ENCODE results near the gene CCNF. TPM values are rescaled to one million over a fixed set of nuclear protein-coding genes. Genes with fewer than 3 reads are reported as not detected.

The CCNF gene
- total RNA-seq, 3 donors from 2014 or later: 6.7 to 7.5 (median 7.4) TPM

DNA sequence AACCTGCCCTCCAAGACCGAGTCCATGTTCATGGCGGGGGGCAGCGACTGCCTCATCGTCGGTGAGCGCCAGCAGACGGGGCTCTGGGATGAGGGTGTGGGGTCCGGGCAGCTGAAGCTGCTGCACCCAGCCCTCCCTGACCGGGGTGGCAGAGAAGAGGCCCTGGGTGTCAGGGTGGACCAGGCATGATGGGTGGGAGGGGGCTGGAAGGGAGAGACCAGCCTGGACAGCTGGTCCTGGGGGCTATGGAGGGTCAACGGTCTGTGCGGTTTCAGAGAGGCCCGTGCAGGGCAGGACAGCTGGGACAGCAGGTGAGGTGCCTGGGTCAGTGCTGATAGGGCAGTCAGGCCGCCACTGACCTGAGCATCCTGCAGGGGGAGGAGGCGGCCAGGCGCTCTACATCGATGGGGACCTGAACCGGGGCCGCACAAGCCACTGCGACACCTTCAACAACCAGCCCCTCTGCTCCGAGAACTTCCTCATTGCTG, 71.2 kb downstream of the CCNF start:
- H3K4me3 Mint-ChIP-seq: no peak overlapping the region
- ATAC-seq: no peak
- no peaks in the 10 kb centered on the region for H3K4me1 Mint-ChIP-seq (ENCODE audit: low read depth)
- H3K9me3 Mint-ChIP-seq: no peaks in the 10 kb centered on the region
- DNase-seq: no peak
- peaks cover 4% of the 10 kb centered on the region for H3K36me3 Mint-ChIP-seq (ENCODE audit: insufficient read depth)
- no peaks in the 10 kb centered on the region for H3K27me3 Mint-ChIP-seq (ENCODE audit: low read depth)

DNA sequence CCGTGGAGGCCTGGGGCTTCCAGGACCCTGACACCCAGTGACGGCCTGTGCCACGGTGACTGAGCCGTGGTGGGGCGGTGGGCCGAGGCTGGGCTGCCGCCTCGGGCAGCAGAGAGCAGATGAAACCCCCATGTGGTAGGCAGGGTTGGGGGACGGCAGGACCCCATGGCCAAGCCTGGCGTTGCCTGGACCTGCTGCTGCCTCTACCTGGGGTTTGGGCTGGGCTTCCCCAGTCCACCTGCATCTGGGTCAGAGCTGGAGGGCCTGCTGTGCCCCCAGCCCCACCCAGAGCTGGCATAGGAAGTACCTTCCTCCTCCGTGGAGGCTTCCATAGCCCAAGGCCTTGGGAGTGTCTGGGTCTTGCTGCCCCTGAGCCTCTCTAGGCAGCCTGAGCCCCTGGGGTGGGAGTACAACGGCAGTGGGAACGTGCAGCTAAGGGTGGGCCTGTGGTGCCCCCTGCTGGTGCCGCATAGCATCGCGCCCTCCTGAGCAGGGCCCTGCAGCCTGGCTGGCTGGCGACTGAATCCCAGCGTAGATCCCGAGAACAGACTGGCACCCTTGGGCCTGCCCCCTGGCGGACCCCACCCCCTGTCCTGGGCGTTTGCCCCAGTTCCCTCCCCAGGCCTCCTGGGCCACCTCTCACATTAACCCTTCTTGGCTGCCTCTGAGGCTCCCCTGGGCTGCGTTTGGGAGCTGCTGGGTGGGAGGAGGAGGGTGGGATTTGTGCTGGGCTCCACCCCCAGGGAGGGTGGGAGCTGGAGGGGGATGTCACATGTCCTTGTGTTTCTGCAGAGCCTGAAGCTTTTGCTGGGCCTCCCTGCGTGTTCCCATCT, 71.9 kb downstream of the CCNF start:
- H3K4me3 Mint-ChIP-seq: no peak overlapping the region
- DNase-seq (peak; percentile 81), ATAC-seq (peak; percentile 98)
- H3K27me3 Mint-ChIP-seq (ENCODE audit: low read depth): no peaks in the 10 kb centered on the region
- H3K9me3 Mint-ChIP-seq: no peaks in the 10 kb centered on the region
- peaks cover 4% of the 10 kb centered on the region for H3K36me3 Mint-ChIP-seq (ENCODE audit: insufficient read depth)
- no peaks in the 10 kb centered on the region for H3K4me1 Mint-ChIP-seq (ENCODE audit: low read depth)

DNA sequence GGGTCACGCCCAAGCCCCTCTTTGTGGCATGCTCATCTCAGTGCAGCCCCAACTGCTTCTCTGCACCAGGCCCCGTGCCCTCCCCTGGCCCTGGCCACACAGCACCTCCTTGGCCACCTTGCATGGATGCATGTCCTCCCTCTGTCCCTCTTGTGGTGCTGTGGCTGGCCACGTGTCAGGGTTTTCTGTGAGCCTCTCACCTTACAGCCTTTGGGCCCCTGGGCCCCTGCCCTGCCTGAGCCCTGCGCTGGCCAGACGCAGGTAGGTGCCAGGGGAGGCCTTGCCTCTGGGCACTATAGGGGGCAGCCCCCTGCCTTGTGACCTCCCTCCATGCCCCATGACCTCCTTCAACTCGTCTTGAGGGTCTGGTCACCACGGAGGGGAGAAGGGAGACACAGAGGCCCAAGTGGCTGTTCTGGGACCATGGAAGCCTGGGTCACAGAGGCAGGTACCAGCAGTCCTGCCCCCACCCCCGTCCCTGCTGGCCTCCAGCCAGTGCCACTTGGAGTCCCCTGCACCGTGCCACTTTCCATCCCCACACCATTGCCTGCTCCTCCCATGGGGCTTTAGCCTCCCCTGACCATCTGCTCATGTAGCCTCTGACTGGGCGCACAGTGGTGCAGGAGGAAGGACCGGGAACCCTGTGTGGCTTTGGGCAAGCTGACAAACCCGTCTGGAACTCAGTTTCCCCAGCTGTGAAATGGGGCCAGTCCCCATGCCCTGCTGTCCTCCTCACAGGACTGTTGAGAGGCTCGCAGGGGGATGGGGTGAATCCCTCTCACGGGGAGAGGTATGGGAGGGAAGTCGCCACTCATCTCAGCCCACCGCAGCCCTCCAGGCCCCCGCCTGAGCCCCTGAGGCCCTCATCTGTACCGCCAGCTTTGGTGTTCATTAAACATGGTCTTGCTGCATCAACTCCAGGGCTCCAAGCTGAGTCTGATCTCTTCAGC, 73.0 kb downstream of the CCNF start:
- no peaks in the 10 kb centered on the region for H3K4me1 Mint-ChIP-seq (ENCODE audit: low read depth)
- ATAC-seq: no peak
- no peaks in the 10 kb centered on the region for H3K27me3 Mint-ChIP-seq (ENCODE audit: low read depth)
- H3K9me3 Mint-ChIP-seq: no peaks in the 10 kb centered on the region
- H3K36me3 Mint-ChIP-seq (ENCODE audit: insufficient read depth): peaks cover 2% of the 10 kb centered on the region
- no peak for DNase-seq
- no peak overlapping the region for H3K4me3 Mint-ChIP-seq

DNA sequence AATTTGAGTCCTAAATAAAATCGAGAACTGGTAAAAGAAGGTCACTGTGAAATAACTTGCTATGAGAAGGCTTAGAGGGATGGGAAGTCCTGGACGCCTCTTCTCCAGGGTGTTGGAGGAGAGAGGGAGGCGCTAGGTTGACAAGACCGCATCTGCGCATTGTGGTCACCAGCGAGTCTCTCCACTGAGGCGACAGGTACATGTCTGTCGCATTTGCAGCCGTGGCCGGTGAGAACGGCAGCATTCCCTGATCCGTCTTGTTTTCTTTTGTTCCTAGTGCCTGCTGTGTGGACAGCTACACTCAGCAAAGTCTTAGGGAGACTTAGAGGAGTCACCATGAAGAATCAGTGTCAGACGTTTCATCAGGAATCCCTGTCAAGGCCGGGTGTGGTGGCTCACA, 76.4 kb downstream of the CCNF start:
- ATAC-seq: no peak
- no peak for DNase-seq
- Mint-ChIP-seq H3K36me3 (ENCODE audit: insufficient read depth) (no peaks in the 10 kb centered on the region), H3K27me3 (ENCODE audit: low read depth) (no peaks in the 10 kb centered on the region), H3K4me3 (no peak overlapping the region), H3K4me1 (ENCODE audit: low read depth) (peaks cover 7% of the 10 kb centered on the region), H3K9me3 (no peaks in the 10 kb centered on the region)

DNA sequence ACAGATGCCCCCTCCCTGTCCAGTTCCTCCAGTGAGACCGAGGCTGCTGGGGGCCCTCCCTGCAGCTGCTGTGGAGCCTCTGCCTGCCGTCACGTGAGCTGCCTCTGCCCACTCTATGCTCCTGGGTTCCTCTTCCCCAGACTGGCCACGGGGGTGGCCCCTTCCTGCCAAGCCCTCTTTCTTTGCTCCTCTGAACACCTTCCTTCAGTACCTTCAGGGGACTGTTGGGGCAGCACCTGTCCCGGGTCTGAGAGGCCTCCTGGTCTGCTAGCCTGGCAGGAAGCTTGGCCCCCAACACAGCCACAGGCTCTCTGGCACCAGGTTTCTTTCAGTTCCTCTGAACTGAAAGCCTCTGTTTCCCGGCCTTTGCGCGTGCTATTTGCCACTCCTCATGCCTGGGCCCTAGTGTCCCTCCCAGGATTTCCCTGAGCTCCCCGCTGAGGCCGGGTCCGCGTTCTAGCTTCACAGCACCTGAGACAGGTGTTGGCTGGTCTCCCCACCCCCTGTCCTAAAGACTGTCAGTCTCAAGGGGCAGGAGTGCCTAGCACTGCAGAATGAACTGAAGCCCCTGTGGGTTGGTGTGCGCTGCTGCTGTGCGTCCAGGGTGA, 77.9 kb downstream of the CCNF start:
- Mint-ChIP-seq H3K4me1 (ENCODE audit: low read depth) (peaks cover 9% of the 10 kb centered on the region), H3K27me3 (ENCODE audit: low read depth) (no peaks in the 10 kb centered on the region), H3K9me3 (no peaks in the 10 kb centered on the region), H3K36me3 (ENCODE audit: insufficient read depth) (no peaks in the 10 kb centered on the region), H3K4me3 (no peak overlapping the region)
- ATAC-seq (no peak), DNase-seq (no peak)

DNA sequence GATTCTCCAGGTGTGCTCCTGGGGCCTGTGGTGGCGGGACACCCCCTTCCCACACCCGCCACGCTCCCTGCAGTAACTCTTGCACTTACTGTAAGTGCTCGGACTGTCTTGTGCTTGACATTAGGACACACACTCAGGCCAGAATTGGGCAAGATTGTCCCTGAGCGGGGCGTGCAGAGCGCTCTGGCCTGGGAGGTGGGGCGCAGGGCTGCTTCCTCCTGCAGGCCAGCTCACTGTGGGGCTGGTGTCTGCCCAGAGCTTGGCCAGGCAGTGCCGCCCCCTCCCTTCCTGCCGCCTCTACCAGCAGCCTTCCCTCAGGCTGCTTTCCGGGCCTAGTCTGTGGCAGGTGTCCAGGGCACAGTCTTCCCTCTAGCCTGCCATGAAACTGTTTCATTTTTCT, 78.4 kb downstream of the CCNF start:
- Mint-ChIP-seq H3K36me3 (ENCODE audit: insufficient read depth) (no peaks in the 10 kb centered on the region), H3K27me3 (ENCODE audit: low read depth) (no peaks in the 10 kb centered on the region), H3K4me1 (ENCODE audit: low read depth) (peaks cover 13% of the 10 kb centered on the region), H3K4me3 (no peak overlapping the region), H3K9me3 (no peaks in the 10 kb centered on the region)
- ATAC-seq: no peak
- no peak for DNase-seq

Other genes with a start within 250 kb of the CCNF start
- gene CASKIN1, start 232.8 kb upstream of the CCNF start, total RNA-seq: 1 to 10 TPM in 1 of 3 donors, under 1 TPM in 2; 0.14 to 1.5 (median 0.34) TPM
- 10 to 100 TPM; 73.6 to 88.0 (median 84.8) TPM for gene MLST8, start 224.0 kb upstream of the CCNF start, total RNA-seq
- 1 to 10 TPM; 6.4 to 8.2 (median 6.8) TPM for gene BRICD5, start 218.6 kb upstream of the CCNF start, total RNA-seq
- gene PGP, start 214.6 kb upstream of the CCNF start, total RNA-seq: 10 to 100 TPM; 25.8 to 27.9 (median 27.2) TPM
- gene E4F1, start 205.9 kb upstream of the CCNF start, total RNA-seq: 10 to 100 TPM; 44.3 to 48.7 (median 45.3) TPM
- gene DNASE1L2, start 193.0 kb upstream of the CCNF start, total RNA-seq: 1 to 10 TPM in 1 of 3 donors, under 1 TPM in 2; 0.52 to 1.1 (median 0.86) TPM
- 10 to 100 TPM; 21.6 to 23.8 (median 22.5) TPM for gene ECI1, start 177.9 kb upstream of the CCNF start, total RNA-seq
- gene RNPS1, start 161.3 kb upstream of the CCNF start, total RNA-seq: 100 to 1,000 TPM; 412 to 481 (median 413) TPM
- 1 to 10 TPM; 2.4 to 3.7 (median 2.7) TPM for gene ABCA3, start 88.7 kb upstream of the CCNF start, total RNA-seq
- 10 to 100 TPM; 26.0 to 37.5 (median 32.7) TPM for gene TEDC2, start 30.7 kb downstream of the CCNF start, total RNA-seq
- gene NTN3, start 41.9 kb downstream of the CCNF start, total RNA-seq: not detected
- gene TBC1D24, start 45.7 kb downstream of the CCNF start, total RNA-seq: 10 to 100 TPM; 25.0 to 27.2 (median 26.3) TPM
- gene ATP6V0C, start 84.5 kb downstream of the CCNF start, total RNA-seq: 100 to 1,000 TPM; 184 to 198 (median 188) TPM
- 10 to 100 TPM; 32.0 to 35.3 (median 35.0) TPM for gene AMDHD2, start 90.9 kb downstream of the CCNF start, total RNA-seq
- gene CEMP1, start 102.0 kb downstream of the CCNF start, total RNA-seq: under 1 TPM; 0.16 to 0.60 (median 0.38) TPM
- 10 to 100 TPM; 47.1 to 55.3 (median 54.3) TPM for gene PDPK1, start 108.6 kb downstream of the CCNF start, total RNA-seq

Data from activated T-cell treated with anti-CD3 and anti-CD28 coated beads, Interleukin-2, amount 50 U/mL, for 4 hours (primary cell).